Measurements from ENCODE around the gene ELMO1.

The ELMO1 gene

DNA sequence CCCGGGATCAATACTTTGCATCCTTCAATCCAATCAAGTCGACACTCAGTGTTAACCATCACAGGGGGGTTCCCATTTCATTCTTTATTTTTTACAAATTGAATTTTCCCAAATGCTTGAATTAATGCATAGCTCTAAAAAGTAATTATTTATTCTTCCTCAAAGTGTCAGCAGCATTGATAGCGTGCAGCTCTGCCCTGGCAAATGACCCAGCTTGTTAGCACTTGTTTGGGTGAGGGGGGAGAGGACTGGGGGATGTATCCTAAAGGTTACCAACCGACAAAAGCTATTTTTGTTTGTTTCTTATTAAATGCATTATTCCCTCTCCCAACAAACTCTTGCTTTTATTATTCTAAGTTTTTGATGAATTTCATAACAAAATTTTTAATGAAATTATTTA is 27.0 kb upstream of the ELMO1 start:
- DNase-seq (ENCODE audit: low read depth in 2 of 3, low spot score in 2 of 3): no peak

DNA sequence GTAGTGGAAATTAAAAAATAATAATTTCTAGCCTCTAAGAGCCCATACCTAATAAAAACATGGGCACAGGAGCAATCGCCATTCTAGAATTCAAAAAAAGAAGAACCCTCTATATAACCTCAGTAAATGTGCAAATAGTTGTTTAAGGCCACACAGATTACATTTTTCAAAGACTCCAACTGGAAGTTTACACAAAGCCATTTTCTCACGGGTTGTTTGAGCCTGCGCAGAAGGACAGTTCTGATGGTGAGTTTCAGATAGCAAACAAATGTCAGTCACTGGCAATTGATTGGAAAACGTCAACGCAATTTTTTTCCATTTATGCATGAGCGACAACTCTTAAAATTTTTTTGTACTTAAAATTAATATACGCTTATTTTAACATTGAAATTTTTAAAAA is 23.0 kb upstream of the ELMO1 start:
- DNase-seq (ENCODE audit: low read depth in 2 of 3, low spot score in 2 of 3): no peak

- no peak for DNase-seq (ENCODE audit: low read depth in 2 of 3, low spot score in 2 of 3)
These were observed 18.3 kb upstream of the ELMO1 start for GRCh38 chr7:37467002-37467401.

DNA sequence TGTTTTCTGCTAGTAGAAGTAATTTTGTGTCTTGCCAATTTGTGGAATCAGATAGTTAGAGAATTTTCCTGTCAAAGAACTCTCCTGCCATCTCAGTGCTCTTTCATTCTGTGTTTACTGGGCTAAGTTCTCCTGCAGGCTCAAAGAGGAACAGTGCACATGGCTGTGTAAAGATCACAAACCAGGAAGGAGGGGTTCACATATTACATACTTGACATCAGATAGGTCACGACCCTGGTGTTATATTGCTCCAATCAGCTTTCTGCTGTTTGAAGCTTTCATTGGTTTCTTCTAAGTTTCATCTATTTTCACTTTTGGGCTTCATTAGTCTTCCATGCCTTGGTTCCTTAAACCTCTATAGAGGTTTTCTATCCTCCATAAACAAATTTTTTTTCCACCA is 13.5 kb upstream of the ELMO1 start:
- no peak for DNase-seq (ENCODE audit: low read depth in 2 of 3, low spot score in 2 of 3)

GRCh38 chr7:37455081-37455480 is 6.4 kb upstream of the ELMO1 start:
- no peak for DNase-seq (ENCODE audit: low read depth in 2 of 3, low spot score in 2 of 3)

- no peak for DNase-seq (ENCODE audit: low read depth in 2 of 3, low spot score in 2 of 3)
These were observed 3.7 kb upstream of the ELMO1 start for GRCh38 chr7:37452346-37452745.

GRCh38 chr7:37450035-37450434 is 1.4 kb upstream of the ELMO1 start:
- DNase-seq (ENCODE audit: low read depth in 2 of 3, low spot score in 2 of 3): no peak

GRCh38 chr7:37449621-37450020 is 957 bp upstream of the ELMO1 start:
- no peak for DNase-seq (ENCODE audit: low read depth in 2 of 3, low spot score in 2 of 3)

DNA sequence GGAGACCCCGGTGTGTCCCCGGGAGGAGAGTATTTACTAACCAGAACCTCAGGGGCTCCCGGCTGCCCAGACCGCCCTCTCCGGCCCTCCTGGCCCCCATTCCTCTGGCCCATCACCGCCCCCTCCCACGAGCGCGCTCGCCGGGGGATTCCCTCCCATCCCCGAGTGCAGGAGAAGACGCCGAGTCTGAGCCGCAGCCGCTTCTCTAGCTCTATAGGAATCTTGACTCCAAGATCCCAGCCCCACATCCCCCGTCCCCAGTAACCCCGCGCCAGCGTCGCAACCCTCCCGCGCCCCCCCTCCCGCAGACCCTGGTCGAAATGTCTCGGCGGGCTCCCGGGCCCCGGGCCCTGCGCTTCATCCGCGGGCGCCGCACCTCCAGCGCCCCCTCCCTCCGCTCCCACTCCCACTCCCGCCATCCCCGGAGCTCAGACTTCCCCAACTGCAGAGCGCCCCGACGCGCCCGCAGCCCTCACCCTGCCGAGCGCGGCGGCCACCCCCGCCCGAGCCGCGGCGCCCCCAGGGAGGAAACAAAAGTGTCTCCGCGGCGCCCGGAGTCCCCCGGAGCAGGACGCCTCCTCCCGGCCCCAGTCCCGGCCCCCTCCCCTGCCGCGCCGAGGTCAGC is 541 bp downstream of the ELMO1 start:
- DNase-seq (ENCODE audit: low read depth in 2 of 3, low spot score in 2 of 3): no peak

- no peak for DNase-seq (ENCODE audit: low read depth in 2 of 3, low spot score in 2 of 3)
These were observed 2.3 kb downstream of the ELMO1 start for GRCh38 chr7:37446371-37446770.

DNA sequence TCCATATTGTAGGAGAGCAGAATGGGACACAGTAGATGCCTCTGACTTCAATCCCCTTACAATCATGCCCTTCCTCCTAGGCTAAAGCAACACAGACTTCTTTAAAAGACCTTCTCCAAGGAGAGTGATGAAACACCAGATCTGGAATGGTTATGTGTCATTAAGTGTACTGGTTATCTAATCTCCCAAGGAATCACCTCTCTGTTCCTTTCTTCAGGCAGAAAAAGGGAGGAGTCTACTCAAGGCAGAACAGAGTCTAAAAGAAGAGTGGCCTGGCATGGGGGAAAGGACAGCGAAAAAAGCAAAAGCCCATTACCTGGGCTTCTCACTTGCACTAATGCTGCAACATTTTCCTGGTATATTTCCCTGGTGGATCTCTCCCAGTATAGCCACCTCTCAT is 2.9 kb downstream of the ELMO1 start:
- DNase-seq (ENCODE audit: low read depth in 2 of 3, low spot score in 2 of 3): no peak

DNA sequence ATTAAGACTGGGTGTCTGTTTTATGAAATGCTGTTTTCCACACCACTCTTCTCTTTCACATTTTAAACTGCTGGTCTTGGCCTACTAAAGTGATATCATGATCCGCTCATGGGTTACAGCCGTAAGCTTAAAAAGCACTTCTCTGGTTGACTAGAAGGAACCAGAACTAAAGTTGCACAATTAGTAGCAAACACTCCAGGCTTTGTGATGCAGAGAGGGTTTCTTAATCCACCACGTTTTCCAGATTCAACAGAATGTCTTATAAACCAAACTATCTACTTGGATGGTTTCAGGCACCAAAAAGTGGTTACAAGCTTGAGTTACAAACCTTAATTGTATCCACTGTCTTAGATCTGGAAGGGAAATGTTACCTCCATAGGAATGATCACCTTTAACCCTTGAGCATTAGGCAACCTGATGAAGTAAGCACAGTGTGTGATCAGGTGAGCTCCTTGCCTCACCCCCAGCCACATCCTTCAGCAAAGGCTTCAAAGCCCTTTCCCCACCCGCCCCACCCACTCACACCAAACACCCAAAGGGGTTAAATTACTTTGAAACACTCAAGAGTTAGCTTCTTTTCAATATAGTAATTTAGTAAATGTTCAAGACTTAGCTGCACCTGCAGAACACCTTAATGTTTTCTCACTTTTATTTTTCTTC is 3.5 kb downstream of the ELMO1 start:
- no peak for DNase-seq (ENCODE audit: low read depth in 2 of 3, low spot score in 2 of 3)

DNA sequence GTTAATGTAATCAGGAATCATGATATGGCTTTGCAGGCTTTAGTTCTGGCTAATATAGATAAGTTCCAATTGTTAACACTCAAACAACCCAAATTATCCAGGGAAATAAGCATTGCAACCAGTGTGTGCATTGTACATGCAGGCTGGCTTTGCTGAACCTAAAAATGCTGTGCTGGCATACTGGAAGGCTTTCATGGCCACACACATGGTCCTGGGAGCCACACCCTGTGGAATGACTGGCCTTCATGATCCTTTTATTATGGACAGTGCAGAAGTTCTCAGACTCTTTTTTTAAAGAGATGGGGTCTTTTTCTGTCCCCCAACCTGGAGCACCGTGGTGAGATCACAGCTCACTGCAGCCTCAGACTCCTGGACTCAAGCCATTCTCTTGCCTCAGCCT is 5.0 kb downstream of the ELMO1 start:
- DNase-seq (ENCODE audit: low read depth in 2 of 3, low spot score in 2 of 3): no peak

GRCh38 chr7:37442268-37442667 is 6.4 kb downstream of the ELMO1 start:
- no peak for DNase-seq (ENCODE audit: low read depth in 2 of 3, low spot score in 2 of 3)

GRCh38 chr7:37441816-37442215 is 6.8 kb downstream of the ELMO1 start:
- no peak for DNase-seq (ENCODE audit: low read depth in 2 of 3, low spot score in 2 of 3)

DNA sequence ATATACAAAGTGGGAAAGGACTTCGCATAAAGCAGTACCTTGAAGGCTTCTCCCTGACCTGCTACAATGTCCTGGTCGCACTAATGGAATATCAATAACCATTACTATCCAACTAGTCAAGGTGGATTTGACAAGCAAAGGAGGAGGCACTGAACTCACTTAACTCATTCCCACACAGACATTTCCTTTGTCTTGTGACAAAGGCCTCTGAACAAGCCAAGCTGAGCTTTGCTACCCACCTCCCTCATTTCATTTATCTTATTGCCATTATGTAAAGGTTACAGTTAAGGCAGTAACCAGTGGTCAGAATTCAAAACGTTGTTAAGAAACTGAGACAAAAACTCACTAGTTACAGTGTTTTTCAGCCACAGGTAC is 7.3 kb downstream of the ELMO1 start:
- no peak for DNase-seq (ENCODE audit: low read depth in 2 of 3, low spot score in 2 of 3)

DNA sequence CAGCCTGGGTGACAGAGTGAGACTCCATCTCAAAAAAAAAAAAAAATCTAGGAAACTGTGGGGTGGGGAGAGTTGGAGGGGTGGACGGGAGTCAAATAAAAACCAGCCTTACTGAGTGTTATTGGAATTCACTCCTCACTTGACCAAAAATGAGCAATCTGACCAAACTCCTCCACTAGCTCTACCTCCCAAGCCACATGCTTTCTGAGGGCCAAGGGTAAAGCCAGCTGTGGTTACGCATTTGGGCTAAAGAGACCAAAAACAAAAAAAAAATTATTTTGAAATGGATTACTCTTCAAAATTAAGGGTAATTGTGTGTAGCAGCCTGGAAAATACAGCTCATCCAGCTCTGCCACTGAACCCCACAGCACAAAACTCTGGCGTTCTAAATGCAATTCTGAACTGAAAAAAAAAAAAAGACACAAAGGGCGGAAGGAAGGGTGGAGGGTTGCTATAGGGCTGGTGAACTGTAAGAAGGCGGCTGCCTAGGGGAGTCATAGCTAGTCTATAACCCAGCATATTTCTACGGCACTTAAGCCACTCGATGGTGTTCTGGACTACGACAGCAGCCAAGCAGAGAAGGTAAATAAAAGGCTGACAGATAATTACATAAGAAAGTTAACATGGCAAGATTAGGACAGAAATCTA is 7.8 kb downstream of the ELMO1 start:
- no peak for DNase-seq (ENCODE audit: low read depth in 2 of 3, low spot score in 2 of 3)

DNA sequence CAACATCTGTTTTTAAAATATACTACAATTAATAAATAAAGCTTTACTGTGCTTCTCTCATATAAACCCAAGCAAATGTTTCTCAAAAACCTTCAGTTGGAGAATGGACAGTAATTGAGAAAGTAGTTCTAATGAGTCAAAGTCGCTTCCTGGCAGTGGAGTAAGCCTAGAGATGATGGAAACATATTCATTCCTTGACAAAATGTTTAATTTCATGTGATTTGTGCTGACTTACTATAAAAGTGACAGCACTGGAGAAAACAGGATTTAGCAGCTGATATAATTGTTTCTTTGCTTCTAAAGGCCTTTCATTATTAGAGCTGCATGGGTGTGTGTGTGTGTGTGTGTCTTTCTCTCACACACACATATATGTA is 9.0 kb downstream of the ELMO1 start:
- no peak for DNase-seq (ENCODE audit: low read depth in 2 of 3, low spot score in 2 of 3)

DNA sequence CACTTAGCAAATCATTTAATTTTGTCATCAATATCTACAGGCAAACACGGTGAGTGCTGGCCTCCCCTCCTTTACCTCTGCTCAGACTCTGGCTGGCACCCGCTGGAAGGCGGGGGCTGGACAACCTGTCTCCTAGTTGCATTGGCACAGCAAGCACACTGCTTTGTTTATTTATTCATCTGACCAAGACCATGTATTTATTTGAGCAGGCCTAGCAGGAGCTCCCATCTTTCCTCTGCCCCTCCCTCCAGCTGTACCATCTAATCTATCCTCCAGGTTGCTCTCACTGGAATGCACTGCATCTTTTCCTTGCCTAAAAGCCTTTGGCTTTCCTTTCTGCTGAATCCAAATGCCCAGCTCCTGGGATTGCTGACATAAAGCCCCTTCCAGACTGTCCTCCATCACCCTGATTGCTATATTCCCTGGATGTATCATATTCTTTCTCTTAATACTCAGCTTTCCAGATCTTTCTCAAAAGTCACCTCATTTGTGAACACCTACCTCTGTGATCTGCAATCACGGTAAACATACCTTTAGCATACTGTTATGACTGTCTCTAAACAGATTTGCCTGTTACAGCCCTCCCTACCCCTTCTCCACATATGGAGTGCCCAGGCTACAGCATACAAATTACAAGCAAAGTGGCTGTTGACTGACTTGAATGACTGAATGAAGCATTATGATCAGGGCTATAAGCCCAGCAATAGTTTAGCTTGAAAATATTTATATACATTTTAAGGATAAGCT is 9.6 kb downstream of the ELMO1 start:
- no peak for DNase-seq (ENCODE audit: low read depth in 2 of 3, low spot score in 2 of 3)

- no peak for DNase-seq (ENCODE audit: low read depth in 2 of 3, low spot score in 2 of 3)
These were observed 13.4 kb downstream of the ELMO1 start for GRCh38 chr7:37435156-37435855.

DNA sequence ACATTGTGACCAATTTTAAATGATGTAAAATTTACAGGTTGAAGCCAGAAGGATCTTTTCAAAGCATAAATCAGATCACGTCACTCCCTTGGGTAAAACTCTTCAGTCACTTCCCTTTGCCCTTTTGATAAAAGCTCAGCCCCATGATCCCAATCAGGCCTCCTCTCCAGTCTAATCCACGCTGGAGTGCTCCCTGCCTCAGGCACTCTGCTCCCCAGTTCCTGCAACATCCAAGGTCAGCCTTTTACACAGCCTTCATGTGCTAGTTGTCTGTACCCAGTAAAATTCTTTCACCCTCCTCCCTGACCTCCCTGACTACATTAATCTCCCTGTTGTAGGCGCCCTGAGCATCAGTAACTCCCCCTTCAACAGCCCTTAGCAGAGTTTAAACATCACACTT is 14.1 kb downstream of the ELMO1 start:
- DNase-seq (ENCODE audit: low read depth in 2 of 3, low spot score in 2 of 3): no peak

DNA sequence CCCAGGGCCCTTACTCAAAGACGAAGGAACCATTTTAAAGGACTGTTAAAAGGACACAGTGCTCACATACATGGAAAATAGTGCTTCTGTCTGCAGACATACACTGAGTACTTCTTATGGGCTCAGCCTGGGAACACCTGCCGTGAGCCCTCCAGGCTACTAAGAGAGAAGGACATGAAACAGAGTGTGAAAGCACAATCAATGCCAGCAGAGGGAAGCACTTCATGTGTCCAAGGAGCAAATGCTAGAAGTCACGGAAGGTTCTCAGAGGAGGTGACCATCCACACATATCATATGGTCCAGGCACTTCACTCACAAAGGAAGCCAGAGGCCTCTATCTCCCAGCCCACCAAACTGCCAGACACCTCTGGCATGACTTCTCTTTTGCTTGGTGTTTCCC is 15.5 kb downstream of the ELMO1 start:
- no peak for DNase-seq (ENCODE audit: low read depth in 2 of 3, low spot score in 2 of 3)

All from activated CD8-positive, alpha-beta memory T cell treated with anti-CD3 and anti-CD28 coated beads for 48 hours (primary cell).